A549 (cell line): ENCODE measurements around the gene PMPCA. TPM values are rescaled to one million over a fixed set of nuclear protein-coding genes. Genes with fewer than 3 reads are reported as not detected.
A peak's percentile ranks its signal among the peaks of the same experiment; 100 is the strongest.

Experiments used
- ATAC-seq, 2 experiments: fragments of 200-7000 bp in 1 of 2; fragments of >200 bp in 1 of 2; cut with Nextera tagmentation in 1 of 2; cut with Tn5 transposase in 1 of 2; 3 replicates each; pipeline versions ENCODE4 v1.8.0 to v1.9.1; 2018 to 2020; ENCODE audit warnings: mild to moderate bottlenecking in 1 of 2, moderate library complexity in 1 of 2
- CTCF ChIA-PET: fragments of 300-600 bp; sonication (Branson Sonifier 250); formaldehyde crosslinking; extraction: SDS; loops from one replicate; lab custom pipeline; 2021; ENCODE audit warnings: antibody characterized with exemption, inconsistent platforms; lab: Yijun Ruan, JAX
- POLR2A ChIA-PET: fragments of 350-600 bp; formaldehyde crosslinking; extraction: SDS; loops from one replicate; lab custom pipeline; 2021; ENCODE audit warnings: antibody characterized with exemption, inconsistent platforms; lab: Yijun Ruan, JAX
- DNase-seq, 2 experiments: peaks; one replicate each; pipeline versions ENCODE4 v3.0.0 to v3.0.0-alpha.2; 2011 to 2016; ENCODE audit warnings: low read depth in 1 of 2, low spot score in 1 of 2
- FAIRE-seq: peaks from 2 replicates; lab custom pipeline; 2011; peaks lifted over from hg19 to GRCh38; lab: Jason Lieb, UNC
- H3K27ac ChIP-seq, 2 experiments: fragments of >200 bp; sonication (Bioruptor Twin); formaldehyde crosslinking; 3 replicates each; pipeline ENCODE4 v1.5.1; 2016 to 2017
- H3K4me1 ChIP-seq: fragments of >200 bp; sonication (Bioruptor Twin); formaldehyde crosslinking; 3 replicates; pipeline ENCODE4 v1.6.1; 2016
- H3K4me2 ChIP-seq: fragments of >200 bp; sonication (Bioruptor Twin); formaldehyde crosslinking; 3 replicates; pipeline ENCODE4 v1.6.1; 2016
- H3K4me3 ChIP-seq: fragments of >200 bp; sonication (Bioruptor Twin); formaldehyde crosslinking; 3 replicates; pipeline ENCODE4 v1.5.1; 2016
- H3K9me3 ChIP-seq: fragments of >200 bp; sonication (Bioruptor Twin); formaldehyde crosslinking; 3 replicates; pipeline ENCODE4 v1.6.1; 2016
- E2F6 ChIP-seq: IDR thresholded peaks from 2 replicates; pipeline ENCODE4 v1.6.1; 2012; ENCODE audit warnings: low read depth, borderline replicate concordance
- HOXB5 ChIP-seq: fragments of 250-450 bp; sonication (Bioruptor Pico); IDR thresholded peaks from 2 replicates; pipeline ENCODE4 v1.5.0; 2020; ENCODE audit warnings: mild to moderate bottlenecking, moderate library complexity
- KDM1A ChIP-seq: fragments of 200-600 bp; sonication (generic); IDR thresholded peaks from 2 replicates; pipeline ENCODE4 v1.6.1; 2016; ENCODE audit warnings: low read depth, mild to moderate bottlenecking
- KDM5A ChIP-seq: fragments of 200-600 bp; sonication (generic); IDR thresholded peaks from 2 replicates; pipeline ENCODE4 v1.6.1; 2016; ENCODE audit warnings: antibody characterized with exemption, mild to moderate bottlenecking
- MYC ChIP-seq: IDR thresholded peaks from 2 replicates; pipeline ENCODE4 v1.6.1; 2012; ENCODE audit warnings: mild to moderate bottlenecking, inconsistent platforms, low read length, improper control_type of control experiment, borderline replicate concordance
- NFE2L2 ChIP-seq: fragments of 150-350 bp; conservative IDR thresholded peaks from 2 replicates; pipeline ENCODE4 v1.6.1; 2014; ENCODE audit warnings: low read length
- POLR2A ChIP-seq: IDR thresholded peaks from 2 replicates; pipeline ENCODE4 v1.6.1; 2012; ENCODE audit warnings: mild to moderate bottlenecking, low read length
- POLR2AphosphoS2 ChIP-seq: conservative IDR thresholded peaks from 2 replicates; pipeline ENCODE4 v1.6.1; 2012; ENCODE audit warnings: low read length, improper control_type of control experiment, inconsistent platforms
- RAD21 ChIP-seq, 2 experiments: fragments of >200 bp in 1 of 2; sonication (Bioruptor Twin) in 1 of 2; formaldehyde crosslinking in 1 of 2; IDR thresholded peaks in 1 of 2; conservative IDR thresholded peaks in 1 of 2; 2 replicates in 1 of 2; 3 replicates in 1 of 2; pipeline ENCODE4 v1.6.1; 2012 to 2018; ENCODE audit warnings: inconsistent platforms in 1 of 2
- RFX5 ChIP-seq: fragments of 450-650 bp; IDR thresholded peaks from 2 replicates; pipeline ENCODE4 v1.7.1; 2014; ENCODE audit warnings: antibody characterized with exemption, mild to moderate bottlenecking, moderate library complexity
- ZSCAN20 ChIP-seq: fragments of 250-450 bp; sonication (Bioruptor Pico); IDR thresholded peaks from 2 replicates; pipeline ENCODE4 v1.8.0; 2022; ENCODE audit warnings: mild to moderate bottlenecking, moderate library complexity
- WGBS: methylation state at CpG from one replicate; pipeline ENCODE4 v1.1.6; 2017; ENCODE audit errors: missing lambda C conversion rate; 5-methylcytosine and 5-hydroxymethylcytosine counted together
- polyA plus RNA-seq, 4 experiments: library from polyadenylated mRNA; depleted of rRNA in 3 of 4; stranded (reverse); fragments of >200 nt; fragmentation: RNase III in 1 of 4; extraction: RNeasy Plus Mini Kit Qiagen cat#74134 plus additional on column Dnase treatment in 1 of 4; gene quantifications; 2 replicates in 3 of 4; 3 replicates in 1 of 4; pipeline ENCODE4 v1.2.3, GENCODE V29; 2011 to 2017
- TF ChIP-seq, protein P1 (sequence below): IDR thresholded peaks from 2 replicates; pipeline ENCODE4 v1.6.1; 2012

The PMPCA gene
- polyA plus RNA-seq, 2 of the 4 experiments (the other 2 are of a cell fraction), result 71.1 to 89.2 TPM

- no peak for ATAC-seq
- Histone ChIP-seq H3K27ac (no peak overlapping the region), H3K4me2 (no peak overlapping the region), H3K4me3 (no peak overlapping the region), H3K4me1 (no peaks in the 10 kb centered on the region), H3K9me3 (no peaks in the 10 kb centered on the region)
- TF ChIP-seq E2F6 (no peak), RAD21 (conservative IDR thresholded peaks at IDR 0.05 in 1 of 2, IDR thresholded peaks at IDR 0.05 in 1 of 2) (no peak), POLR2AphosphoS2 (0 out of 2 replicates have a peak, but pooled peaks have one; percentile 67)
- no peak for FAIRE-seq
- DNase-seq, result no peak
- 97% methylated on average over 28 of the region's 28 CpGs for WGBS
- POLR2A ChIA-PET, result no interaction called here
- CTCF ChIA-PET, result interaction anchor here (0.8 to 2.9 kb wide), 2 partner anchors 11 to 12 kb away, joined by 3 to 14 read pairs; no protein-coding TSS in a partner anchor
Observed at GRCh38 chr9:136472640-136473353, 62.3 kb downstream of the PMPCA start.

GRCh38 chr9:136473354-136473721, 62.9 kb downstream of the PMPCA start:
- POLR2A ChIA-PET, result no interaction called here
- no peak for FAIRE-seq

More at GRCh38 chr9:136473354-136473721, 62.9 kb downstream of the PMPCA start:
- ATAC-seq, result no peak
- Histone ChIP-seq H3K4me3 (no peak overlapping the region), H3K27ac (no peak overlapping the region), H3K4me1 (no peaks in the 10 kb centered on the region), H3K4me2 (no peak overlapping the region), H3K9me3 (no peaks in the 10 kb centered on the region)
- TF ChIP-seq KDM1A (no peak), E2F6 (no peak), NFE2L2 (no peak), ZSCAN20 (CRISPR knock-in tag) (no peak), KDM5A (no peak), HOXB5 (no peak), POLR2A (no peak), RFX5 (no peak), MYC (no peak)
- TF ChIP-seq, protein P1, sequence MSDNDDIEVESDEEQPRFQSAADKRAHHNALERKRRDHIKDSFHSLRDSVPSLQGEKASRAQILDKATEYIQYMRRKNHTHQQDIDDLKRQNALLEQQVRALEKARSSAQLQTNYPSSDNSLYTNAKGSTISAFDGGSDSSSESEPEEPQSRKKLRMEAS, result no peak
- CTCF ChIA-PET, result interaction anchor here (0.8 to 2.0 kb wide), 2 partner anchors 11 to 13 kb away, joined by 3 to 7 read pairs; no protein-coding TSS in a partner anchor
- no peak for DNase-seq
- WGBS, result 92% methylated on average over 14 of the region's 14 CpGs

Other genes starting within 250 kb of the PMPCA start
- gene LHX3, start 205.5 kb upstream of the PMPCA start, polyA plus RNA-seq (2011; rRNA removed), result 0.03 and 0.04 TPM in 2 replicates
- 0.03 to 0.04 TPM in 2 of 3 replicates, not detected in the other for gene LHX3, start 205.5 kb upstream of the PMPCA start, polyA plus RNA-seq (2017; fragmentation: RNase III; extraction: RNeasy Plus Mini Kit Qiagen cat#74134 plus additional on column Dnase treatment)
- 29.5 and 30.2 TPM in 2 replicates for gene QSOX2, start 164.8 kb upstream of the PMPCA start, polyA plus RNA-seq (2011; rRNA removed)
- 22.3 to 23.0 TPM (median 22.9 TPM) in 3 replicates for gene QSOX2, start 164.8 kb upstream of the PMPCA start, polyA plus RNA-seq (2017; fragmentation: RNase III; extraction: RNeasy Plus Mini Kit Qiagen cat#74134 plus additional on column Dnase treatment)
- under 0.01 and 0.03 TPM in 2 replicates for gene CCDC187, start 106.6 kb upstream of the PMPCA start, polyA plus RNA-seq (2011; rRNA removed)
- gene CCDC187, start 106.6 kb upstream of the PMPCA start, polyA plus RNA-seq (2017; fragmentation: RNase III; extraction: RNeasy Plus Mini Kit Qiagen cat#74134 plus additional on column Dnase treatment), result 0.03 TPM in 1 of 3 replicates, not detected in the others
- 2.1 TPM in 2 replicates for gene GPSM1, start 83.1 kb upstream of the PMPCA start, polyA plus RNA-seq (2011; rRNA removed)
- 8.2 to 9.9 TPM (median 8.8 TPM) in 3 replicates for gene GPSM1, start 83.1 kb upstream of the PMPCA start, polyA plus RNA-seq (2017; fragmentation: RNase III; extraction: RNeasy Plus Mini Kit Qiagen cat#74134 plus additional on column Dnase treatment)
- 5.1 and 8.0 TPM in 2 replicates for gene DNLZ, start 46.9 kb upstream of the PMPCA start, polyA plus RNA-seq (2011; rRNA removed)
- 19.0 to 19.9 TPM (median 19.1 TPM) in 3 replicates for gene DNLZ, start 46.9 kb upstream of the PMPCA start, polyA plus RNA-seq (2017; fragmentation: RNase III; extraction: RNeasy Plus Mini Kit Qiagen cat#74134 plus additional on column Dnase treatment)
- gene CARD9, start 37.0 kb upstream of the PMPCA start, polyA plus RNA-seq (2011; rRNA removed), result 0.21 and 0.25 TPM in 2 replicates
- gene CARD9, start 37.0 kb upstream of the PMPCA start, polyA plus RNA-seq (2017; fragmentation: RNase III; extraction: RNeasy Plus Mini Kit Qiagen cat#74134 plus additional on column Dnase treatment), result 0.94 to 1.2 TPM (median 0.94 TPM) in 3 replicates
- 2.7 and 3.1 TPM in 2 replicates for gene SNAPC4, start 10.5 kb upstream of the PMPCA start, polyA plus RNA-seq (2011; rRNA removed)
- gene SNAPC4, start 10.5 kb upstream of the PMPCA start, polyA plus RNA-seq (2017; fragmentation: RNase III; extraction: RNeasy Plus Mini Kit Qiagen cat#74134 plus additional on column Dnase treatment), result 10.1 to 10.8 TPM (median 10.3 TPM) in 3 replicates
- 69.0 and 75.8 TPM in 2 replicates for gene ENTR1, start within 50 bp of the PMPCA start, polyA plus RNA-seq (2011; rRNA removed)
- 63.8 to 67.4 TPM (median 66.7 TPM) in 3 replicates for gene ENTR1, start within 50 bp of the PMPCA start, polyA plus RNA-seq (2017; fragmentation: RNase III; extraction: RNeasy Plus Mini Kit Qiagen cat#74134 plus additional on column Dnase treatment)
- gene INPP5E, start 29.2 kb downstream of the PMPCA start, polyA plus RNA-seq (2011; rRNA removed), result 5.2 and 5.8 TPM in 2 replicates
- 9.8 to 12.4 TPM (median 11.2 TPM) in 3 replicates for gene INPP5E, start 29.2 kb downstream of the PMPCA start, polyA plus RNA-seq (2017; fragmentation: RNase III; extraction: RNeasy Plus Mini Kit Qiagen cat#74134 plus additional on column Dnase treatment)
- gene SEC16A, start 72.4 kb downstream of the PMPCA start, polyA plus RNA-seq (2011; rRNA removed), result 24.2 and 32.3 TPM in 2 replicates
- gene SEC16A, start 72.4 kb downstream of the PMPCA start, polyA plus RNA-seq (2017; fragmentation: RNase III; extraction: RNeasy Plus Mini Kit Qiagen cat#74134 plus additional on column Dnase treatment), result 35.7 to 41.5 TPM (median 38.0 TPM) in 3 replicates
- 0.88 and 1.2 TPM in 2 replicates for gene NOTCH1, start 135.4 kb downstream of the PMPCA start, polyA plus RNA-seq (2011; rRNA removed)
- 4.6 to 6.4 TPM (median 5.7 TPM) in 3 replicates for gene NOTCH1, start 135.4 kb downstream of the PMPCA start, polyA plus RNA-seq (2017; fragmentation: RNase III; extraction: RNeasy Plus Mini Kit Qiagen cat#74134 plus additional on column Dnase treatment)